ENCODE data around the gene AFDN.

The AFDN gene

DNA sequence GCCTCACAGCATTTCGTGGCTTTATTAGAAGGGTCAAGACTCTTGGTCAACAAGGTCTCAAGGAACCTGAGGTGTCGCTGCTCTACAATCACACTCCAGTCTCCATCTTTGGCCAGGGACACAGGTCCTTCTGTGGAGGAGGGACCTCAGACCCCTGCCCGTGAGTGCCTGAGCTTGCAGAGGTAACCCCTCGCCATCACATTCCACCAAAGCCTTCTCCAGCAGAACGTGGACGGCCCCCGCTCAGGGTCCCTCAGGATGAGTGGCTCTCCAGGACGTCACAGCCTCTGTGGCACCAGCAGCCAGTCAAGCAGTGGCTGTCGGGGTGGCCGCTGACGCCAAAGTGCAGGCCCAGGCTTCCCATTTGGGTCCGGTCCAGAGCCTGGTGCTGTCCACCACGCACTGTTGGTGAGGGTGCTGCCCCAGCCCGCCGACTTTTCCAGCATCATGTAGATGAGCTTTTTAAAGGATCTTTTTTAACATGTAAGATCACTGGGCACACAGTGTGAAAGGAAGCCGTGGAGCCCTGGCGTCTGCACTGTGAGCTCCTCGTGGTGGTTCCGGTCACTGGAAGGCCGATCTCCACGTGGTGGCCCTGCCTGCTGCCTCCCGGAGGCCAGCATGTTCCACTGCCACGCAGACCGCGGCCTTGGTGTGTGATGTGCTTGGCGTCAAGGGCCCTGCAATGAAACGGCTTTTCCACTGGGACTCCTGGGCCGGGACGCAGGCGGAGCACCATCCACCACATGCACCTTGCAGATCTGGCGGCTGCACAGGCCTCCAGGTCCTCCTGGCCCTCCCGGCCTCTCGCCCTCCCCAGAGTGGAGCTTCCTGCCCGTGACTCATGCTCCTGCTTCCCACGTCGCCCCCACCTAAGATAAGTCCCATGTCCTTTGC lies 162.5 kb downstream of the AFDN start:
- DNase-seq (ENCODE audit: low spot score) (no peak), ATAC-seq (ENCODE audit: low read depth) (no peak)
- Histone ChIP-seq H3K4me3 (ENCODE audit: severe bottlenecking) (no peak overlapping the region), H3K27ac (ENCODE audit: poor library complexity, severe bottlenecking) (no peak overlapping the region), H3K4me1 (ENCODE audit: insufficient read depth, poor library complexity, severe bottlenecking) (no peaks in the 10 kb centered on the region), H3K9me3 (ENCODE audit: severe bottlenecking) (no peaks in the 10 kb centered on the region), H3K27me3 (ENCODE audit: insufficient read depth, poor library complexity, severe bottlenecking) (no peaks in the 10 kb centered on the region), H3K36me3 (ENCODE audit: low read depth) (no peaks in the 10 kb centered on the region)
- TF ChIP-seq, protein P1, sequence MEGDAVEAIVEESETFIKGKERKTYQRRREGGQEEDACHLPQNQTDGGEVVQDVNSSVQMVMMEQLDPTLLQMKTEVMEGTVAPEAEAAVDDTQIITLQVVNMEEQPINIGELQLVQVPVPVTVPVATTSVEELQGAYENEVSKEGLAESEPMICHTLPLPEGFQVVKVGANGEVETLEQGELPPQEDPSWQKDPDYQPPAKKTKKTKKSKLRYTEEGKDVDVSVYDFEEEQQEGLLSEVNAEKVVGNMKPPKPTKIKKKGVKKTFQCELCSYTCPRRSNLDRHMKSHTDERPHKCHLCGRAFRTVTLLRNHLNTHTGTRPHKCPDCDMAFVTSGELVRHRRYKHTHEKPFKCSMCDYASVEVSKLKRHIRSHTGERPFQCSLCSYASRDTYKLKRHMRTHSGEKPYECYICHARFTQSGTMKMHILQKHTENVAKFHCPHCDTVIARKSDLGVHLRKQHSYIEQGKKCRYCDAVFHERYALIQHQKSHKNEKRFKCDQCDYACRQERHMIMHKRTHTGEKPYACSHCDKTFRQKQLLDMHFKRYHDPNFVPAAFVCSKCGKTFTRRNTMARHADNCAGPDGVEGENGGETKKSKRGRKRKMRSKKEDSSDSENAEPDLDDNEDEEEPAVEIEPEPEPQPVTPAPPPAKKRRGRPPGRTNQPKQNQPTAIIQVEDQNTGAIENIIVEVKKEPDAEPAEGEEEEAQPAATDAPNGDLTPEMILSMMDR (IDR thresholded peaks at IDR 0.05; ENCODE audit: poor library complexity, severe bottlenecking) = no peak

- Histone ChIP-seq H3K4me1 (ENCODE audit: insufficient read depth, poor library complexity, severe bottlenecking) (no peaks in the 10 kb centered on the region), H3K4me3 (ENCODE audit: severe bottlenecking) (no peak overlapping the region), H3K9me3 (ENCODE audit: severe bottlenecking) (no peaks in the 10 kb centered on the region), H3K36me3 (ENCODE audit: low read depth) (no peaks in the 10 kb centered on the region), H3K27ac (ENCODE audit: poor library complexity, severe bottlenecking) (no peak overlapping the region), H3K27me3 (ENCODE audit: insufficient read depth, poor library complexity, severe bottlenecking) (no peaks in the 10 kb centered on the region)
- TF ChIP-seq, protein P1 (IDR thresholded peaks at IDR 0.05; ENCODE audit: poor library complexity, severe bottlenecking) = no peak
- DNase-seq (ENCODE audit: low spot score) (no peak), ATAC-seq (ENCODE audit: low read depth) (no peak)
Observed at GRCh38 chr6:167990016-167990945, 163.6 kb downstream of the AFDN start.

DNA sequence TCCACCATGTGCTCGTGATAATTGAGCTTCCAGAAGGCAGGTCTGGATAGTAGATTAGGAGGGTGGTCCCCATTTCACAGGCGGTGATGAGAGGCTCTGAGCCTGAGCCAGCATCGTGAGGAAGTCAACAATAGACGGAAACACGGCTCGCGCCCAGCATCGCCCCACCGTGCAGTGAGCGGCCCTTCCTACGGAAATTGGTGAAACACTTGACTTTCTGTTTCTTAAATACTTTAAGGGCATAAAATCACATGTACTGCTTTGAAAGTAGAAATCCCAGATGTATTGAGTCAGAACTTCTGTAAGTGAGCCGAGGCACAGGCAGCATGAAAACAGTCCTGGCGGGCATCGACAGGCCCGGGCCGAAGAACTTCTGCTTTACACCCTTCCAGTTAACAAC lies 166.5 kb downstream of the AFDN start:
- Histone ChIP-seq H3K36me3 (ENCODE audit: low read depth) (no peaks in the 10 kb centered on the region), H3K4me1 (ENCODE audit: insufficient read depth, poor library complexity, severe bottlenecking) (no peaks in the 10 kb centered on the region), H3K4me3 (ENCODE audit: severe bottlenecking) (no peak overlapping the region), H3K27ac (ENCODE audit: poor library complexity, severe bottlenecking) (no peak overlapping the region), H3K9me3 (ENCODE audit: severe bottlenecking) (no peaks in the 10 kb centered on the region), H3K27me3 (ENCODE audit: insufficient read depth, poor library complexity, severe bottlenecking) (no peaks in the 10 kb centered on the region)
- no peak for DNase-seq (ENCODE audit: low spot score)
- ATAC-seq (ENCODE audit: low read depth) = no peak
- TF ChIP-seq, protein P1 (IDR thresholded peaks at IDR 0.05; ENCODE audit: poor library complexity, severe bottlenecking) = no peak

GRCh38 chr6:167993831-167994230 lies 167.1 kb downstream of the AFDN start:
- H3K27ac ChIP-seq (ENCODE audit: poor library complexity, severe bottlenecking) = no peak overlapping the region
- no peaks in the 10 kb centered on the region for H3K4me1 ChIP-seq (ENCODE audit: insufficient read depth, poor library complexity, severe bottlenecking)
- no peak overlapping the region for H3K4me3 ChIP-seq (ENCODE audit: severe bottlenecking)
- H3K9me3 ChIP-seq (ENCODE audit: severe bottlenecking) = no peaks in the 10 kb centered on the region
- H3K27me3 ChIP-seq (ENCODE audit: insufficient read depth, poor library complexity, severe bottlenecking) = no peaks in the 10 kb centered on the region
- ATAC-seq (ENCODE audit: low read depth) = no peak
- no peak for DNase-seq (ENCODE audit: low spot score)
- TF ChIP-seq, protein P1 (IDR thresholded peaks at IDR 0.05; ENCODE audit: poor library complexity, severe bottlenecking) = no peak
- H3K36me3 ChIP-seq (ENCODE audit: low read depth) = no peaks in the 10 kb centered on the region
